Panc1 (cell line): ENCODE measurements around the gene TRIM15. TPM values are rescaled to one million over a fixed set of nuclear protein-coding genes. Genes with fewer than 3 reads are reported as not detected.

Experiments used
- ATAC-seq: fragments of 200-7000 bp; cut with Tn5 transposase; 2 replicates; pipeline ENCODE4 v1.9.1; 2020; ENCODE audit warnings: mild to moderate bottlenecking, moderate library complexity
- BruUV-seq: library from RNA; stranded (reverse); fragments of 400-500 nt; replicated peaks from 2 replicates; lab custom pipeline; 2021; lab: Mats Ljungman, UMichigan
- CTCF ChIA-PET: fragments of 300-600 bp; sonication (Branson Sonifier 250); formaldehyde crosslinking; loops from one replicate; lab custom pipeline; 2022; ENCODE audit warnings: antibody characterized with exemption; lab: Charles Lee
- POLR2A ChIA-PET: fragments of 300-600 bp; sonication (Branson Sonifier 250); formaldehyde crosslinking; loops from one replicate; lab custom pipeline; 2022; ENCODE audit warnings: antibody characterized with exemption; lab: Charles Lee
- DNase-seq: peaks from one replicate; pipeline ENCODE4 v3.0.0-alpha.2; 2010; ENCODE audit warnings: low read depth, low spot score
- H3K27ac ChIP-seq: 2 replicates; pipeline ENCODE4 v1.5.1; 2011; ENCODE audit warnings: mild to moderate bottlenecking, low read length, inconsistent platforms
- H3K27me3 ChIP-seq: fragments of 200-500 bp; sonication (Bioruptor generic); 2 replicates; pipeline ENCODE4 v1.6.0; 2014; ENCODE audit warnings: low read length, inconsistent platforms; ENCODE audit not compliant: control insufficient read depth, insufficient read depth
- H3K36me3 ChIP-seq: fragments of 200-500 bp; sonication (Bioruptor generic); 2 replicates; pipeline ENCODE4 v1.5.1; 2014; ENCODE audit warnings: inconsistent platforms, mild to moderate bottlenecking, low read length, moderate library complexity; ENCODE audit not compliant: control insufficient read depth, insufficient read depth
- H3K4me1 ChIP-seq: 2 replicates; pipeline ENCODE4 v1.5.1; 2011; ENCODE audit warnings: inconsistent platforms, mild to moderate bottlenecking, low read length, moderate library complexity; ENCODE audit not compliant: control insufficient read depth, insufficient read depth
- H3K4me3 ChIP-seq, 2 experiments: 2 replicates each; pipeline ENCODE4 v1.5.1; 2011 to 2012; ENCODE audit warnings: low read depth in 2 of 2, low read length in 2 of 2, mild to moderate bottlenecking in 2 of 2, inconsistent platforms in 1 of 2, moderate library complexity in 1 of 2
- H3K9me3 ChIP-seq: fragments of 200-500 bp; sonication (Bioruptor generic); 2 replicates; pipeline ENCODE4 v1.5.1; 2014; ENCODE audit warnings: low read depth, mild to moderate bottlenecking, inconsistent platforms, low read length, moderate library complexity; ENCODE audit not compliant: control insufficient read depth, insufficient read depth
- CTCF ChIP-seq: fragments of 450-650 bp; IDR thresholded peaks from 2 replicates; pipeline ENCODE4 v1.5.1; 2017; ENCODE audit warnings: mild to moderate bottlenecking
- POLR2AphosphoS5 ChIP-seq: IDR thresholded peaks from 2 replicates; pipeline ENCODE4 v1.6.1; 2012; ENCODE audit warnings: mild to moderate bottlenecking, low read depth, low read length, moderate library complexity
- REST ChIP-seq, 2 experiments: IDR thresholded peaks; 2 replicates each; pipeline ENCODE4 v1.6.1; 2011 to 2012; ENCODE audit warnings: low read depth in 2 of 2, control low read depth in 1 of 2, low read length in 1 of 2, mild to moderate bottlenecking in 1 of 2, moderate library complexity in 1 of 2; ENCODE audit not compliant: insufficient read depth in 1 of 2
- SIN3A ChIP-seq: IDR thresholded peaks from 2 replicates; pipeline ENCODE4 v1.6.1; 2012; ENCODE audit warnings: low read depth, mild to moderate bottlenecking, low read length, moderate library complexity, borderline replicate concordance; ENCODE audit not compliant: insufficient read depth
- TCF7L2 ChIP-seq: IDR thresholded peaks from 2 replicates; pipeline ENCODE4 v1.6.1; 2011; ENCODE audit warnings: mild to moderate bottlenecking, low read depth, low read length, inconsistent platforms
- in situ Hi-C: cut with HindIII; loops from 2 replicates; pipeline ENCODE4 v1.10.0; 2016; ENCODE audit warnings: low sequenced_read_pairs, low pct_unique_long_range_greater_than_20kb
- intact Hi-C: fragments of 100-400 bp; cut with micrococcal nuclease; formaldehyde crosslinking; loops from one replicate; pipeline ENCODE4 v1.10.0; 2022; ENCODE audit not compliant: unreplicated experiment
- total RNA-seq: library from RNA; stranded (reverse); gene quantifications from one replicate; pipeline ENCODE4 v1.2.1, GENCODE V29; 2021; ENCODE audit not compliant: unreplicated experiment

TRIM15 gene
- total RNA-seq, 1 experiment from 2014 or later, result 0.13 TPM

- intact Hi-C loops (no loop called here), in situ Hi-C loops (no loop called here)
- CTCF ChIA-PET, result no interaction called here
- Histone ChIP-seq H3K27ac (no peak overlapping the region), H3K27me3 (no peaks in the 10 kb centered on the region), H3K4me1 (no peaks in the 10 kb centered on the region), H3K36me3 (peaks cover 14% of the 10 kb centered on the region; the same call in 1 of the 2 replicates), H3K4me3 (no peak overlapping the region), H3K9me3 (no peaks in the 10 kb centered on the region)
- no TSS peak for BruUV-seq
- POLR2A ChIA-PET, result no interaction called here
- no peak for ATAC-seq
- TF ChIP-seq CTCF (no peak), TCF7L2 (no peak), SIN3A (no peak), REST (IDR thresholded peaks at IDR 0.05; ENCODE audit: insufficient read depth in 1 of 2, low read depth in 2 of 2, low read length in 1 of 2) (no peak), POLR2AphosphoS5 (no peak)
- DNase-seq, result no peak
Observed at GRCh38 chr6:30200551-30201281, 37.4 kb downstream of the TRIM15 start.

- H3K9me3 ChIP-seq, result no peaks in the 10 kb centered on the region
- in situ Hi-C loops (no loop called here), intact Hi-C loops (no loop called here)
- no peaks in the 10 kb centered on the region for H3K27me3 ChIP-seq
- ChIA-PET POLR2A (no interaction called here), CTCF (no interaction called here)
- TF ChIP-seq POLR2AphosphoS5, result no peak
- no peak for TF ChIP-seq REST (IDR thresholded peaks at IDR 0.05; ENCODE audit: insufficient read depth in 1 of 2, low read depth in 2 of 2, low read length in 1 of 2)
- no peak for TF ChIP-seq SIN3A
- no peak for TF ChIP-seq CTCF
- no peak for TF ChIP-seq TCF7L2
- no TSS peak for BruUV-seq
- no peak for DNase-seq
- H3K4me3 ChIP-seq, result no peak overlapping the region
- peaks cover 7% of the 10 kb centered on the region; the same call in 1 of the 2 replicates for H3K4me1 ChIP-seq
- ATAC-seq, result no peak
- peaks cover 12% of the 10 kb centered on the region; the same call in 1 of the 2 replicates for H3K36me3 ChIP-seq
- H3K27ac ChIP-seq, result no peak overlapping the region
Observed at GRCh38 chr6:30202366-30202765, 39.0 kb downstream of the TRIM15 start.
